ENCODE results near the gene C4orf46.
"Not testable (repeated sequence)": the region's sequence is repeated elsewhere in the genome, so short reads cannot be mapped to it uniquely, and the experiment has no call there.

Gene C4orf46

DNA sequence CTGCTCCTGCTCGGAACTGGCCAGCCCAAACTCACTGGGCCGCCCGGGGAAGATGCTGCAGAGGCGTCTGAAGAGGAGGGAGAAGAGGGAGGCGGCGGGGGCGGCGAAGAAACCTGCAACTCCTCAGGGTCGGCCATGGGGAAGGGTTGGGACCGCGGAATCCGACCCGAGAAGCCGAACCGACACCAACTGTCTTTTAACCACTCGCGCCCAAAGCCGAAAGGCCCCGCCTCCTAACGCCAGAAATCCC is at the start of gene C4orf46:
Gene C4orf46 (minus strand): TSS at position 223 of the 250 bp plus-strand sequence. CDS start 86 bp downstream, at position 137.
- DNase-seq, result no peak

DNA sequence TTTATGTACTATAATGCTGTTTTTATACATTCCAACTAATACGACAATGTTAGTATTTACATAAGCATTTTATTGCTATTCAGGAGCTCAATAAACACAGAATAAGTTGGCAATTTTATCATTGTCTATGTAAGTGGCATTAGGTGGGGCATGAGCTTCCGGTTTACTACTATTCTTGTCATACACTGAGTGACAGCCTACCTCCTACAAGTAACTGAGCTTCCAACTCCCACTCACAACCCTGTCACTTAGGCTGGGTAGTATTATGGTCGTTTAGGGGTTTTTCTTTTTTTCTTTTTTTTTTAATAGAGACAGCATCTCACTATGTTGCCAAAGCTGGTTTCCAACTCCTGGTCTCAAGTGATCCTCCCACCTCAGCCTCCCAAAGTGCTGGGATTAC is 44.1 kb upstream of the C4orf46 start:
- no peak for DNase-seq

DNA sequence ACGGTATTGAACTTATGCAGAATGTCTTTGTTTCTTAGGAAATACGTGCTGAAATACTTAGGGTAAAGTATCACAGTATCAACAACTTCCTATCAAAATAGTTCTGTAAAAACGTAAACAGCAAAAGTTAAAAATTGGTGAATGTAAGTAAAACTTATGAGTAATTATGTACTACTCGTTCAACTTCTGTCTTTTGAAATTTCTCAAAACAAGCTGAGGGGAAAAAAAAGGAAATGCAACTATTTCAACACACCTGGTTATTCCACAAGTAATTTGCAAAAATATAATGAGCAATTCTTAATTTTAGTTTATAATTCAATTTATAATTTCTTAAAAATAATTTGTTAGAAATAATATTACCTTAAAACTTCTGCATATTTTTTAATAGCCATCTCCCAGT is 43.2 kb upstream of the C4orf46 start:
- no peak for DNase-seq

DNA sequence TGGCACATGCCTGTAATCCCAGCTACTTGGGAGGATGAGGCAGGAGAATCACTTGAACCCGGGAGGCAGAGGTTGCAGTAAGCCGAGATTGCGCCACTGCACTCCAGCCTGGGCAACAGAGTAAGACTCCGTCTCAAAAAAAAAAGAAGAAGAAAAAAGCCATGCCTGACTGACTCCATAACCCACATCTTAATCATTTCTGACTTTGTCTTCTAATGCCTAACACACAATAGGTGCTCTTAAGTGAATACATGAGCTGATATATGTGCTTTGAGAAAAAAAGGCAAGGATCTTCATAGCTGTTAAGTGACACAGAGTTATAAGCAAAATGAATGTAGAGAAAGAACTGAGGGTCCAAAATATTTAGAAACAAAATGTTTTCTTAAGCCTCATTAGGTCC is 40.9 kb upstream of the C4orf46 start:
- DNase-seq, result not testable (repeated sequence)

DNA sequence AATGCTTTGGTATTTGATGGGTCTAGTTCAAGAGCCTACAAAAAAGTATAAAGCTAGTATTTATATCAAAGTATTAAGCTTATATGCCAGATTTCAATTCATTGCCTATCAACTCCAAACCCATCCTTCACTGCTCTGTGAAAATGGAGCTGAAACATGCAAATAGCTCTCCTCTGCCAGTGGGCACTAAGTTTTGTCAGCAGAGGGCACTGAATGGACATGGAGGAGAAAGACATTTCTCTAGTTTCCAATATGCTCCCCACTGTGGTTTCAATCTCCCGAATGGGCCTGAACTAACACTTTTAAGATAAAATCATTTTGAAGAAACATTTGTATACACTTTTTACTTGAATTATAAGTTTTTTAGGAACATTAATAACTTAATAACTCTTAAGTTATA is 39.1 kb upstream of the C4orf46 start:
- no peak for DNase-seq

DNA sequence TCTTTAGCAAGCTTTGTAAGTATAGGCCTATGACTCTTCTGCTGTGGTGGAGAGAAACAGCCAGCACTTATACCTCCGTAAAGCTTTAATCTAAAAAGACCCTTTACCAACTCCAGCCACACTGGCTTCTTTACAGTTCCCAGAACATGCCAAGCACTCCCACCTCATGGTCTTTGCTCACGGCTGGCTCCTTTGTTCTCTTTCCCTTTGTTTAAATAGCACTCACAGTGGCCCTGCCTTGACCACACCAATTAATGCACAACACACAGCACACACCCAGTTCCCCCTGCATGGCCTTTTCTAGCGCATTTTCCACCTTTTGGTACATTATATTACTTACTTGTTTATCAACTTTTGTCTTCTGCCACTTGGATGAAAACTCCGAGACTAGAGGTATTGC is 32.6 kb upstream of the C4orf46 start:
- DNase-seq, result no peak

DNA sequence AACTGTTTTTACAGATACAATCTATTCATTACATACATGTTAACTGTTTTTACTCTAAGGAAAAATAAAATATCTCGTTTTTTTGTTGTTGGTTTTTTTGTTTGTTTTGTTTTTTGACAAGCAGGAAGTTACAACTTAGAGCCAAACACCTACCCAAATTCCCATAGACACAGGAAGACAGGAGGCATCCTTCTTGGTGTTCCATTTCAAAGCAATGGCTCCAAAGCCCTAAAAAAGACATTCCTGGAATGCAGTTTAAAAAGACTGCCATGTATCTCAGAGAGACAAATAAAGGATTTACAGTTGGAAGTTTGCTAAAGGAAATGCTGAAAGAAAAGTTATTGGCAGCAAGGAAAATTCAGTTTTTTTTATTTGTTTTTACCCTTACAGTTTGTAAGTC is 17.1 kb upstream of the C4orf46 start:
- no peak for DNase-seq

DNA sequence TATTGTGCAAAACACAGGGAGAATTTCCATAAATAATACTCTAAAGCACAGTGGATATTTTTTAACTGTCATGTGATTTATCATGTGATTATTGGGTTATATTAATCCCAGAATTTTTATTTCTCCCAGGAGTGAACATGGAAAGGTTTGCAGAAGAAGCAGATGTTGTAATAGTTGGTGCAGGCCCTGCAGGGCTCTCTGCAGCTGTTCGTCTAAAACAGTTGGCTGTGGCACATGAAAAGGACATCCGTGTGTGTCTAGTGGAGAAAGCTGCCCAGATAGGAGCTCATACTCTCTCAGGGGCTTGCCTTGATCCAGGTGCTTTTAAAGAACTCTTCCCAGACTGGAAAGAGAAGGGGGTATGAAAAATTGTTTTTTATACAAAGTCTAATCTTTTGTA is 10.4 kb upstream of the C4orf46 start:
- DNase-seq, result no peak

DNA sequence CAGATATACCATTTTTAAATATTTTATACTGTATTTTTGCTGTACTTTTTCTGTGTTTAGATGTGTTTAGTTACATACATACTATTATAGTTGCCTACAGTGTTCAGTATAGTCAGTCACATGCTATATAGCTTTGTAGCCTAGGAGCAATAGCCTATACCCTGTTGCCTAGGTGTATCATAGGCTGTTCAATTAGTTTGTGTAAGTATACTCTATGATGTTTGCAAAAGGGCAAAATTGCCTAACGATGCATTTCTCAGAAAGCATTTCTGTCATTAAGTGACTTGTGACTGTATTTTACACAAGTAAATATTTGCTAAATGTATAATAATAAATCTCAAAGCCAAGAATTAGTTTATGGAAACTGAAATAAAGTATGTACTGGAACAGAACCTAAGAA is 9.9 kb upstream of the C4orf46 start:
- DNase-seq, result no peak

DNA sequence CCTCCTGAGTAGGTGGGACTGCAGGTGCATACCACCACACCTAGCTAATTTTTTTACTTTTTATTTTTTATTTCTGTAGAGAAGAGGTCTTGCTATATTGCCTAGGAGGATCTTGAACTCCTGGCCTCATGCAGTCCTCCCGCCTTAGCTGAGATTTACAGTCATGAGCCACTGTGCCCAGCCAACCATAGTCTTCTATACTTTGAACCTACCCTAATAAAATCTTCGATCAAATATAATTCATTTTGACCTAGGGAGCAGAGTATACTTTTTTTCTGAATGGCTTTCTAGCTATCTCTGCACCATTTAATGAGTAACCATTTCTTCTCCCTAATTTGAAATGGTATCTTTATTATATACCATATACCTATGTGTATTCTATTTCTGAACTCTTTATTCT is 7.1 kb upstream of the C4orf46 start:
- DNase-seq, result no peak

DNA sequence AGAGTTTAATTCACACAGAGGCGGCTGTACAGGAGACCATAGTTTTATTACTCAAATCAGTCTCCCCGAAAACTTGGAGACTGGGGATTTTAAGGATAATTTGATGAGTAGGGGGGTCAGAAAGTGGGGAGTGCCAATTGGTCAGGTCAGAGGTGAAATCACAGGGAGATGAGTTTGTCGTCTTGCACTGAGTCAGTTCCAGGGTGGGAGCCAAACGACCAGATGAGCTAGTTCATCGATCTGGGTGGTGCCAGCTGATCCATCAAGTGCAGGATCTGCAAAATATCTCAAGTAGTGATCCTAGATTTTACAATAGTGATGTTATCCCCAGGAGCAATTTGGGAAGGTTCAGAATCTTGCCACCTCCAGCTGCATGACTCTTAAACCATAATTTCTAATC is 4.4 kb upstream of the C4orf46 start:
- DNase-seq, result no peak

DNA sequence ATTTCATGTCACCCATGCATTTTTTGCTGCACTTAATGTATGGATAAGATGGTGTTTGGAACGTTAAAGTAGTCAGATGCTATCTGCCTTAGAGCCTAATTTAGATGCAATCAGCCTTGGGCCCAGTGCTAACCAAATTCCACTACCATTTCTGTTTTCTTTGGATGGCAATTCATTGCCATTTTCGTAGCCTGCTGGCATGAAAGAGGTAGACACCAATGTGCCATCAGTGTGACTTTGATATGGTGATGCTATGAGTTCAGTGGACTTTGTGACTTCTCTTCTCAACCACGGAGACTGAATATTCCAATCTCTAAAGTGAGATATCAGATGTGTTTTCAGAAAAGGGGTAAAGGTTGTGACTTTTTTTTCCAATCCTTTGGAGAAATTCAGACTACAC is 1.9 kb upstream of the C4orf46 start:
- DNase-seq, result no peak

DNA sequence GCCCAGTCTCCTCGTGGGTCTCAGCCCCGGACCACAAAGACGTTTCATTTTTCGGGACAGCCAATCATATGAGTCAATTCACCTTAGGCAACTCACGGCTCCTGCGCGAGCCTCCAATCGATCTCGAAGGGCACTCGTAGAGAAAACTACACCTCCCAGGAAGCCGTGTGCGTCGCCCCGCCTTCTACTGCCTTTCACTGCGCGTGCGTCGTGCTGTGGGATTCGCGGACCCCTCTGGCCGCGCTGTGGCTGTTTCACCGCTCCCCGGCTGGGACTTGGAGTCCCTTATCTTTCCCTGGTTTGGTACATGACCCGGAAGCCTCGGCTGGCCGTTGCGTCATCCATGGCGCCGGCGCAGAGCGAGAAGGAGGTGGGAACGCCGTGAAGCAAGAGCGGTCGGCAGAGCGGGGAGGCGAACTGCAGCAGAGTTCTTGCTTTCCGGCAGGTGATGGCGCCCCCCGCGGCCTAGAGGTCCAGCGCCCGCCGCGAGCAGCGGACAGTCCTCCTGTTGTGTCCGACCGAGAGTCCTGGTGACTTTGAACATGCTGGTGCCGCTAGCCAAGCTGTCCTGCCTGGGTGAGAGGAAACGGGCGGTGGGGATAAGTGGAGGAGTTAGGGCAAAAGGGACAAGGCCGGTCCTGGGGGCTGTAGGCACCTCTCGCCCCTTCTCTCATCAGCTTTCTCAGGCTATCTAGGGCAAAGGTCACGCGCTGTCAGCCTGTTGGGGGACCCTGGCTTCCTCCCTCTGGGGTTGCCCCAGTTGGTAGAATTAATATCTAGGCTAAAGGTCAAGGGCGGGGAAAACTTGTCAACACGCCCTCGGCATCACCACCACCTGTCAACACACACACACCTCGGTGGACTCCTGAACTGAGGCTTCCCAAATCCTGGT is 474 bp upstream of the C4orf46 start, which contains the start of gene ETFDH:
Gene ETFDH (plus strand): TSS at position 382 of the 892 bp plus-strand sequence. CDS start 161 bp downstream, at position 543.
- DNase-seq, result peak; percentile 97

DNA sequence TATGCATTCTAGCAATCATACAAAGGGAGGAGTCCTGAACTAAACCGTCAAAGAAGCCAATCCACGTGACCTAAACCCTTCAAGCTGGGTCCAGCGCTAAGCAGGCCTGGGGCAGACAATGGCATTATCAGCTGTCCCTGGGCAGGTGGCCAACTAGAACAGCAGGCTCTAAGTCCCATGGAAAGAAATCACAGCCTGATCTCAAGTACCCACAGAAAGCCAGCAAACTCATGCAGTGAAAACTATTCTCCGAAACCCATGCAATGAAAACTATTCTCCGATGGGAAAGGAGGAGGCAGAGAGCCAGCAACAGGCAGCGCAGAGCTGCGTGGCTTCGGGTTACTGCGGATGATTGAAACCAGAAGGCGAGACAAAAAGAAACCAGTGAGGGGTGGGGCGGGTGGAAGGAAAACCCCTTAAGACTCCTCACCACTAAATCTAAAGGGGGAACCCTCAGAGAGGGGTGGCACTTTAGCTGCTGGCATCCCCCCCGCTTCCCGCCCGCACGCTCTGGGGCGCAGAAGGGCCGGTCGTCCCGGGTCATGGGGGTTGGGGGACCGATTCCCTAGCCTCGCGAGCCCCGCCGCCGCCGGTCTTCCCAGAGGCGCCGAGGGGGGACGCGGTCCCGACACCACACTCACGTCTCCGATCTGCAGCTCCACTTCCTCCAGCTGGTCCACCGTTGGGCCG is 567 bp downstream of the C4orf46 start:
- DNase-seq, result peak; percentile 83

DNA sequence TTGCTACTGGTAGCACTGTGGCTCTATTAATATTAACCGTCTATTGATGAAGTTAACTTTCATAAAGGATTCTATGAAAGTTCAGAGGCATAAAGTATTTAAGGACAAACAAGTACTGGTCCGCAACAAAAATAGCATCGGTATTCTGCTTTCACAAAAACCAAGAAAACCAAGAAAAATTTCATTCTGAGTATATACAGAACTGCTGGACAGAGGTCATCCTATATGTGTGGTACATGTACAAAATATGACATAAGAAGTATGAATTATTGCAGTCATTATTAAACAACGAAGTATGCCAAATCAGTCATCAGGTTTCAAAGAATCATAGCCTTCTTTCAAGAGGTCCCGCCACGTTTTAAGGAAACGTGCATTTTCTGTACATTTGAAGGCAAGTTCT is 2.4 kb downstream of the C4orf46 start:
- no peak for DNase-seq

DNA sequence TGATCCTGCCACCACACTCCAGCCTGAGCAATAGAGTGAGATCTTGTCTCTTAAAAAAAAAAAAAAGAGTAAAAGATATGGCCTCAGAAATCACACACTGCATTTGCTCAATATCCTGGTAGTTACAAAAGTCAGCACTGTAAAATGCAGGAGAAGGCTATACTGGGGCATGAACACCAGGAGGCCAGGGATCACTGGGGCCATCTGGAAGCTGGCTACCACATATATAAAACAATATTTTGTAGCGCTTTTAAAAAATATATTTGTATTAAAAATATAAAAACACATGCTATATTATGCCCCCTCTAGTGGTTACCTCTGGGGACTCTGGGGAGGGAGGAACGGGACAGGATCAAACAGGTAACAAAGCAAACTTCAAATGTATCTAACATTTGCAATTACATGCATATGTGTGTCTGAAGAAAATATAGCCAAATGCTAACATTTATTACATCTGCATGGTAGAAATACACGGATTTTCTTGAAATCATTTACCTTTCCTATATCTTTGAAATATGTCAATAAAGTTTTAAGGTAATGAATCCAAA is 4.0 kb downstream of the C4orf46 start:
- DNase-seq, result no peak

DNA sequence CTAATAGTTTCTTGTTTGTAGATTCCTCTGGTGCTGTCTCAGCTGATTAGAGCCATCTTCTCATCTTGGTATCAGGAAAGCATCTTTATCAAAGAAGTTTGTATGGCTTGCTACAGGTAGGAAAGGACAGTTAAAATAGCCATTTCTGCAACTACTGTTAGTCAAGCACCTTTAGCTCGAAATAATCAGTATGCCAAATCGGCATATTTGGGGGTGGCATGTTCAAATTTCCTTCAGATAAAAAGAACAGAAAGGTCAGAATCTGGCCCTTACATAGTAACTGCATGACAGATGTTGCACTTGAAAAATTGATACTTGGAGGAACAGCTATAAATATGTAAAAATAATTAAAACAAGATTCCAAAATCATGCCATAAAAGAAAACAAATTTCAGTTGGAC is 4.8 kb downstream of the C4orf46 start:
- DNase-seq, result no peak

DNA sequence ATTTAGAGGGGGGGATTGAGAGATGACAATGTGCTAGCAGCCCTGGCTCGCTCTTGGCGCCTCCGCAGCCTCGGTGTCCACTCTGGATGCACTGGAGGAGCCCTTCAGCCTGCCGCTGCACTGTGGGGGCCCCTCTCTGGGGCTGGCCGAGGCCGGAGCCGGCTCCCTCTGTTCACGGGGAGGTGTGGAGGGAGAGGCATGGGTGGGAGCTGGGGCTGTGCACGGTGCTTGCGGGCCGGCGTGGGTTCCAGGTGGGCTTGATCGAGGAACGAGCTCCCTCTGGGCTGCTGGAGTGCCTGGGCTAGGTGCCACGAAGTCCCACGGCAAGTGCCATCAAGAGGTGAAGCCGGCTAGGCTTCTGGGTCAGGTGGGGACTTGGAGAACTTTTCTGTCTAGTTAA is 6.9 kb downstream of the C4orf46 start:
- DNase-seq, result no peak

DNA sequence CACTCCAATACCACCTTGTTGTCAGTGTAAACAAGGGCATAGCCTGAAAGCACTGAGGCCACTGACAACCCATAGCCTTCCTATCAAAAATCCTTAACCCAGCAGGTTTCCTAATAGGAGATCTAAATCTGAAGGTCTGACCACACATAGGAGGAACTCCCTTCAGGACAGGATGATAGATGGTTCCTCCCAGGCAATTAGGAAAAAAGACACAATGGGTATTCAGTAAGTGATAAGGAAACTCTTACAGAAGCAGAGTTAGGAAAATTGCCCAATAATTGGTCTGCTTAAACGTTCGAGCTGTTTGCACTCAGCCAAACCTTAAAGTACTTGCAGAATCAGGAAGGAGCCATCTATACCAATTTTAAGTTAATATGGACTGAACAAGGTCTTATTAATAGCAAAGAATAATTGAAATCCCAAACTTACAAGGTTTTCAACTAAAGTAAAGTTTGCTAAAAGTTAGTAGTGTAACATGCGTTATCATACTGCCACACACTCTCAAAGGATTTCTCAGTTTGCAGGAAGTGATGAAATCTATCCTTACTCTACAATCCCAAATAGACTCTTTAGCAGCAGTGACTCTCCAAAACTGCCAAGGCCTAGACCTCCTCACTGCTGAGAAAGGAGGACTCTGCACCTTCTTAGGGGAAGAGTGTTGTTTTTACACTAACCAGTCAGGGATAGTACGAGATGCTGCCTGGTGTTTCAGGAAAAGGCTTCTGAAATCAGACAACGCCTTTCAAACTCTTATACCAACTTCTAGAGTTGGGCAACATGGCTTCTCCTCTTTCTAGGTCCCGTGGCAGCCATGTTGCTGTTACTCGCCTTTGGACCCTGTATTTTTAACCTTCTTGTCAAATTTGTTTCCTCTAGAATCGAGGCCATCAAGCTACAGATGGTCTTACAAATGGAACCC is 7.7 kb downstream of the C4orf46 start:
- DNase-seq, result not testable (repeated sequence)

DNA sequence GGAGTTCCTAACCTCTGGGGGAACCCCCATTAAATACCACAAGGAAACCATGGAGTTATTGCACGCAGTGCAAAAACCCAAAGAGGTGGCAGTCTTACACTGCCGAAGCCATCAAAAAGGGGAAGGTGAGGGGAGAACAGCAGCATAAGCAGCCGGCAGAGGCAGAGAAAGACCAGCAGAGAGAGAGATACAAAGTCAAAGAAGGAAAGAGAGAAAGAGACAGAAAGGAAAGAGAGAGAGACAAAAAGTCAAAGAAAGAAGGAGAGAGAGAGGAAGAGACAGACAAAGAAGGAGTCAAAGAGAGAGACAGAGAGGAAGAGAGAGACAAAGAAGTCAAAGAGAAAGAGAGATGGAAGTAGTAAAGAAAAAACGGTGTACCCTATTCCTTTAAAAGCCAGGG is 8.4 kb downstream of the C4orf46 start:
- DNase-seq, result not testable (repeated sequence)

DNA sequence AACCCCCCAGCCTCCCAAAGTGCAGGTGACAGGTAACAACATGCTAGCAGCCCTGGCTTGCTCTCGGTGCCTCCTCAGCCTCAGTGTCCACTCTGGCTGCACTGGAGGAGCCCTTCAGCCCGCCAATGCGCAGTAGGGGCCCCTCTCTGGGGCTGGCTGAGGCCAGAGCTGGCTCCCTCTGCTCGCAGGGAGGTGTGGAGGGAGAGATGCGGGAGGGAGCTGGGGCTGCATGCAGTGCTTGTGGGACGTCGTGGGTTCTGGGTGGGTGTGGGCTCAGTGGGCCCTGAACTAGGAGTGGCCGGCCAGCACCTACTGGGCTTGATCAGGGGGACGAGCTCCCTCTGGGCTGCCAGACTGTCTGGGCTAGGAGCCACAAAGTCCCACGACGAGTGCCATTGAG is 14.4 kb downstream of the C4orf46 start:
- no peak for DNase-seq

DNA sequence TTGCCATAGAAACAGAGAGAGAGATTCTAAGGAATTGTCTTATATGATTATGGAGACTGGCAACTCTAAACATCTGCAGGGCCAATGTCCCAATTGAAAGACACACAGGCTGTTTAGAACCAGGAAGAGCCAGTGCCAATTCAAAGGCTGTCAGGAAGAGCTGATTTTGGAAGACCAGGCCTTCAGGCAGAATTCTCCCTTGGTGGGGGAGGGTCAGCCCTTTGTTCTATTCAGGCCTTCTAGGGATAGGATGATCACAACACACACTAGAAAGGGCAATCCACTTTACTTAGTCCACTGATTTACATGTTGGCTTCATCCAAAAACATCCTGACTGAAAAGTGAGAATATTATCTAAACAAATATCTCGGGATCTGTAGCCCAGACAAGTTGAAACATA is 15.2 kb downstream of the C4orf46 start:
- DNase-seq, result no peak

DNA sequence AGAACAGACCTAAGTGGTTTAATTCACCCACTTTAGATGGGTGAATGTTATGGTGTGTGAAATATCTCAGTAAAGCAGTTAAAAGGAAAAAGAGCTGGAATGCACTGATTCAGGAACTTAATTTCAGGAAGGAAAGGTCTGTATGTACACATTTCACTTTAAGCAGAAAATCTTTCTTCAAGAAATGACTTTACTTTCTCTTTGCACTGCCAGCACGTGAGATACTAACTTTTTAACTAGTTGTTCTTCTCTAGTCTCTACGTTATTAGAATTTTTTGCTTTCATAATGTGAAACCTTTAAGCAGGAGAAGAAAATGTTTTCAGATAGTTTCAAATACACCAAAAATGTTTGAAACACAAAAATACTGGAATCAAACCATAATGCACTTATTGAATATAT is 18.8 kb downstream of the C4orf46 start:
- DNase-seq, result no peak

Data from NCI-H345 (cell line).